Endometrial microvascular endothelial cells (primary cell): ENCODE measurements around the gene RPL12. TPM values are rescaled to one million over a fixed set of nuclear protein-coding genes. Genes with fewer than 3 reads are reported as not detected.

Experiments used
- in situ Hi-C: cut with HindIII; loops from 2 replicates; pipeline ENCODE4 v1.10.0; 2017; ENCODE audit warnings: low sequenced_read_pairs, low pct_unique_long_range_greater_than_20kb; ENCODE audit errors: inconsistent ontology term
- total RNA-seq: library from RNA; depleted of rRNA; stranded (reverse); fragments of >200 nt; gene quantifications from one replicate; pipeline ENCODE4 v1.2.3, GENCODE V29; 2015; ENCODE audit errors: inconsistent ontology term

RPL12 gene
- total RNA-seq, 1 donor from 2014 or later: 2,128 TPM

GRCh38 chr9:127415657-127416056 lies 35.5 kb downstream of the RPL12 start:
- in situ Hi-C loops: no loop called here

DNA sequence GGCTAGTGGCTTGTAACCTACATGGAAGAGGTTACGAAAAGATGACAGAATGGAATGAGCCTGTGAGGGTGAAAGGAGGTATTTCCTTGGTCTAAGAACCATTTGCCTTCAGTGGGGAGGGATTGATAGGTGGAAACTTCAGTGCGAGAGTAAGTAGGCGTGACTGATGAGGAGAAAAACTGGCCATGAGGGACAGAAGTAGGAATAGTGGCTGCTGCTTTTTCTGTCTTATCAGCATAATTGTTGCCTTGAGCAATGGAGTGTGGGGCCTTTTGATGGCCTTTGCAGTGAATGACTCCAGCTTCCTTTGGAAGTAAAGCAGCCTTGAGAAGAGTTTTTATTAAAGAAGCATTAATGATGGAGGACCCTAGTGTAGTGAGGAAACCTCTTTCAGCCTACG lies 36.1 kb downstream of the RPL12 start:
- in situ Hi-C loops: no loop called here

GRCh38 chr9:127411122-127411521 lies 40.1 kb downstream of the RPL12 start:
- in situ Hi-C loops: no loop called here

DNA sequence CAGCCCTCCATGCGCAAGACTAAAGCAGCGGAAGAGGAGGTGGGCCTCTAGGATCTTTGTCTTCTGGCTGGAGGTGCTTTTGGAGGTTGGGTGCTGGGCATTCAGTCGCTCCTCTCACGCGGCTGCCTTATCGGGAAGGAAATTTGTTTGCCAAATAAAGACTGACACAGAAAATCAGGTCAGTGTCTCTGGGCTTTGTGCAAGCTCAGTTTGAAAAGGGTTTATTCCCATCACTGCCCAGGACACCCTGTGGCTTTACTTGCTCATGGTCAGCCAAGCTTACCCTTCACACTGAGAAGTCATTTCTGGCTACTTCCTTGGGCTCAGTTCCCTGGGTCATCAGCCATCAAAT lies 43.7 kb downstream of the RPL12 start:
- in situ Hi-C loops: loop anchor here (10.0 kb wide), 1 partner anchor 113 kb away; no protein-coding TSS in a partner anchor

GRCh38 chr9:127406799-127407491 lies 44.3 kb downstream of the RPL12 start:
- in situ Hi-C loops: loop anchor here (10.0 kb wide), 1 partner anchor 112 kb away; no protein-coding TSS in a partner anchor

DNA sequence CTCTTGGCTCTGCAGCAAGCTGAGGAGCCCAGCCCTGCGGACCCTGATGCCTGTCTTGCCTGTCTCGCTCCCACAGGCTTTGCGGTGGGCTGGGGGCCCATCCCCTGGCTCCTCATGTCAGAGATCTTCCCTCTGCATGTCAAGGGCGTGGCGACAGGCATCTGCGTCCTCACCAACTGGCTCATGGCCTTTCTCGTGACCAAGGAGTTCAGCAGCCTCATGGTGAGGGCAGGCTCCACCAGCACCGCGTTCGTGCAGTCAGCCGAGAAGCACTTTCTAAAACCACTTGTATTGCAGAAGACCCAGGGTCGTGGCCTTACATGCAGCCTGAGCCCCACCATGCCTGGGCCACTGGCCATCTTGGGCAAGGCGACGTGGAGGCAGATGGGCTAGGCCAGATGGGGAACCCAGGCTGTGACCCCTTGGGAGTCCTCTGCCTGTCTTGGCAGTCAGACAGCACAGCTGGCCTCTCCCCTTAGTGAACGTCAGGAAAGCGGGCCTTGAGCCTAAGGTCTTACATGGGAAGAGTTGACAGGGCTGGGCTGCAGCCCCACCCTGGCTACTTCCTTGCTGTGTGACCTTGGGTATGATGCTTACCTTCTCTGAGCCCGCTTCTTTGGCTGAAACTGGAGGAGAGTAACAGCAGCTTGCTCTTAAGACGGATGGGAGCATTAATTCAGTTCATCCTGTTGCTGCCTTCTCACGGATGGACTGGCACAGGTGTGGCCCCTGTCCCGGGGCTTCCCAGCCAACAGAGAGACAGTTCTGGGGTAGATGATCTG lies 45.7 kb downstream of the RPL12 start:
- in situ Hi-C loops: loop anchor here (10.0 kb wide), 1 partner anchor 111 kb away; no protein-coding TSS in a partner anchor

DNA sequence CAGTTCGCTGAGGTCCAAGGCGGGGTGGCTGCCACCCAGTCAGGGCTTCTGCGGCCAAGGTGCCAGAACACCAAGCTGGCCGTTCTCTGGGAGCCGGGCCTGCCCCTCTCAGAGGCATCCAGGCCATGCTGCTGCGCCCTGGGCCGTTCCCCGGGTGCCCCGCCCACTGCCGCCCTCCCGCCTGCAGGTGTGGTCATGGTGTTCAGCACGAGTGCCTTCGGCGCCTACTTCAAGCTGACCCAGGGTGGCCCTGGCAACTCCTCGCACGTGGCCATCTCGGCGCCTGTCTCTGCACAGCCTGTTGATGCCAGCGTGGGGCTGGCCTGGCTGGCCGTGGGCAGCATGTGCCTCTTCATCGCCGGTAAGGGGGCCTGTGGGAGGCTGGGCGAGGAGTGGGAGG lies 46.6 kb downstream of the RPL12 start:
- in situ Hi-C loops: loop anchor here (10.0 kb wide), 1 partner anchor 110 kb away; no protein-coding TSS in a partner anchor

DNA sequence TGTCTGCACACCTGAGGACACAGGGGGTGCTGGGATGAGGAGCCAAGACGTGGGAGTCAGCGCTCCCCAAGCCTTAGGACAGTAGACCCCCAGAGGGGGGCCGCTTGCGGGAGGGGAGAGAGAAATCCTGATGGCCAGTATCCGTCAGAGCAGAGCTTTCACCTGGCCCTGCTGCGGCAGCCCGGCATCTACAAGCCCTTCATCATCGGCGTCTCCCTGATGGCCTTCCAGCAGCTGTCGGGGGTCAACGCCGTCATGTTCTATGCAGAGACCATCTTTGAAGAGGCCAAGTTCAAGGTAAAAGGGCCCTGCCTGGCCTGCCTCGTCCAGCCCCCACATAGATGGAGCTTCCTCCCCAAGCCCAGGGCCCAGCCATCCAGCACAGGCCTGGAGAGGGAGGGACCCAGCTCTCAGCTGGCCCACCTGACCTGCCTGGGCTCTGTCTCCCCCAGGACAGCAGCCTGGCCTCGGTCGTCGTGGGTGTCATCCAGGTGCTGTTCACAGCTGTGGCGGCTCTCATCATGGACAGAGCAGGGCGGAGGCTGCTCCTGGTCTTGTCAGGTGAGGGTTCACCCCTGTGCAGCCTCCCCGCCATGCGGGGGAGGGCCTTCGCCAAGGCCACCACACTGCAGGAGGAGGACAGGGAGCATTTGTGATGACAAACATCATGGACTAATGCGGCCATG lies 47.6 kb downstream of the RPL12 start:
- in situ Hi-C loops: loop anchor here (10.0 kb wide), 1 partner anchor 109 kb away; no protein-coding TSS in a partner anchor

DNA sequence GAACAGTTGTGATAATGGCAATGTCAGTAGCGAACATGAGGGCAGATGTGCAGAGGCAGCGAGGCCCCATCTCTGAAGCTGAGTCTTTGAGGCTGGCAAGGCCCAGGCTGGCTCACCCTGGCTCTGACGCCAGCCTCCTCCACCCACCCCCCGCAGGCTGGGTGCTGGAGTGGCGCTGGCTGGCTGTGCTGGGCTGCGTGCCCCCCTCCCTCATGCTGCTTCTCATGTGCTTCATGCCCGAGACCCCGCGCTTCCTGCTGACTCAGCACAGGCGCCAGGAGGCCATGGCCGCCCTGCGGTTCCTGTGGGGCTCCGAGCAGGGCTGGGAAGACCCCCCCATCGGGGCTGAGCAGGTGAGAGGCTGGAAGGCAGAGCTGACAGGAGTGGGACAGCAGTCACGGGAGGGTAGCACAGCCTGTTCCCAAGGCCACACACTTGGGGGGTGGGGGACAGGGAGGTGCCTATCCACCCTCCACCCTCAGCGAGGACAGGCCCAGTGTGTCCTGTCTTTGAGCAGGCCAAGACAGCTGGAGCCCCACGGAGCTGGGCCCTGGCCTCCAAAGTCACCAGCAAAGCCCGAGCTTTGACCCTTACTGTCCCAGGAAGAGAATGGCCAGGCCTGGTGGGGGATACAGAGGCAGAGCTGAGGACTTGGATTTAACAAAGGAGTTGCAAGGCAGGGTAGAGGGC lies 48.7 kb downstream of the RPL12 start:
- in situ Hi-C loops: loop anchor here (10.0 kb wide), 1 partner anchor 108 kb away; no protein-coding TSS in a partner anchor

DNA sequence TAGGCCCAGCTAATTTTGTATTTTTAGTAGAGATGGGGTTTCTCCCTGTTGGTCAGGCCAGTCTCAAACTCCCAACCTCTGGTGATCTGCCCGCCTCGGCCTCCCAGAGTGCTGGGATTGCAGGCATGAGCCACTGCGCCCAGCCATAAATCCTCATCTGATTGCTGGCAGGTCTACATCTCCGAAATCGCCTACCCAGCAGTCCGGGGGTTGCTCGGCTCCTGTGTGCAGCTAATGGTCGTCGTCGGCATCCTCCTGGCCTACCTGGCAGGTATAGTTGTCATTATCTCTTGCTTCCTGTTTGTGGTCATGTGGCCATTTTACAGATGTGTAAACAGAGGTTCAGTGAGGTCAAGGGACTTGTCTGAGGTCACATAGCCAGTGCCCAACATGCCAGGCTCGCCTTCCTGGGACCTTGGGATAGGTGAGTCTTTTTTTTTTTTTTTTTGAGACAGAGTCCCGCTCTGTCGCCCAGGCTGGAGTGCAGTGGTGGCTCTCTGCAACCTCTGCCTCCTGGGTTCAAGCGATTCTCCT lies 51.4 kb downstream of the RPL12 start:
- in situ Hi-C loops: loop anchor here (10.0 kb wide), 1 partner anchor 105 kb away; no protein-coding TSS in a partner anchor

GRCh38 chr9:127398715-127399400 lies 52.3 kb downstream of the RPL12 start:
- in situ Hi-C loops: no loop called here

GRCh38 chr9:127398275-127398647 lies 52.9 kb downstream of the RPL12 start:
- in situ Hi-C loops: no loop called here

Other genes starting within 250 kb of the RPL12 start
- 6.2 TPM for gene GARNL3, start 186.6 kb downstream of the RPL12 start, total RNA-seq
- 19.8 TPM for gene SLC2A8, start 54.2 kb downstream of the RPL12 start, total RNA-seq
- 6.9 TPM for gene ZNF79, start 27.0 kb downstream of the RPL12 start, total RNA-seq
- gene LRSAM1, start 104 bp upstream of the RPL12 start, total RNA-seq: 20.3 TPM
- 15.6 TPM for gene STXBP1, start 160.9 kb upstream of the RPL12 start, total RNA-seq